ENCODE results near the gene TEX12.

Gene TEX12

GRCh38 chr11:112206071-112206470, 38.9 kb downstream of the TEX12 start (continued):
- TF ChIP-seq PATZ1 (CRISPR knock-in tag; IDR thresholded peaks at IDR 0.05; ENCODE audit: borderline replicate concordance) (no peak), BACH2 (CRISPR knock-in tag; IDR thresholded peaks at IDR 0.05; ENCODE audit: borderline replicate concordance) (no peak)

DNA sequence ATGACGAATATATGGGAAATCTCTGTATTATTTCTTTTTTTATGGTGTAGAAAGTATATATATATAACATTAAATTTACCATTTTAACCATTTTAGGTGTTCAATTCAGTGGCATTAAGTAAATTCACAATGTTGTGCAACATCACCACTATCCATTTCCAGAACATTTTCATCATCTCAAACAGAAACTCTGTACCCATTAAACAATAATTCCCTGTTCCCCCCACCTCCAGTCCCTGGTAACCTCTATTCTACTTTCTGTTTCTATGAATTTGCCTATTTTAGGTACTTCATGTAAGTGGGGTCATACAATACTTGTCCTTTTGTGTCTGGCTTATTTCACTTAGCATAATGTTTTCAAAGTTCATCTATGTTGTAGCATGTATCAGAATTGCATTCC, 43.7 kb downstream of the TEX12 start:
- no peak for ATAC-seq
- TF ChIP-seq, protein P1, sequence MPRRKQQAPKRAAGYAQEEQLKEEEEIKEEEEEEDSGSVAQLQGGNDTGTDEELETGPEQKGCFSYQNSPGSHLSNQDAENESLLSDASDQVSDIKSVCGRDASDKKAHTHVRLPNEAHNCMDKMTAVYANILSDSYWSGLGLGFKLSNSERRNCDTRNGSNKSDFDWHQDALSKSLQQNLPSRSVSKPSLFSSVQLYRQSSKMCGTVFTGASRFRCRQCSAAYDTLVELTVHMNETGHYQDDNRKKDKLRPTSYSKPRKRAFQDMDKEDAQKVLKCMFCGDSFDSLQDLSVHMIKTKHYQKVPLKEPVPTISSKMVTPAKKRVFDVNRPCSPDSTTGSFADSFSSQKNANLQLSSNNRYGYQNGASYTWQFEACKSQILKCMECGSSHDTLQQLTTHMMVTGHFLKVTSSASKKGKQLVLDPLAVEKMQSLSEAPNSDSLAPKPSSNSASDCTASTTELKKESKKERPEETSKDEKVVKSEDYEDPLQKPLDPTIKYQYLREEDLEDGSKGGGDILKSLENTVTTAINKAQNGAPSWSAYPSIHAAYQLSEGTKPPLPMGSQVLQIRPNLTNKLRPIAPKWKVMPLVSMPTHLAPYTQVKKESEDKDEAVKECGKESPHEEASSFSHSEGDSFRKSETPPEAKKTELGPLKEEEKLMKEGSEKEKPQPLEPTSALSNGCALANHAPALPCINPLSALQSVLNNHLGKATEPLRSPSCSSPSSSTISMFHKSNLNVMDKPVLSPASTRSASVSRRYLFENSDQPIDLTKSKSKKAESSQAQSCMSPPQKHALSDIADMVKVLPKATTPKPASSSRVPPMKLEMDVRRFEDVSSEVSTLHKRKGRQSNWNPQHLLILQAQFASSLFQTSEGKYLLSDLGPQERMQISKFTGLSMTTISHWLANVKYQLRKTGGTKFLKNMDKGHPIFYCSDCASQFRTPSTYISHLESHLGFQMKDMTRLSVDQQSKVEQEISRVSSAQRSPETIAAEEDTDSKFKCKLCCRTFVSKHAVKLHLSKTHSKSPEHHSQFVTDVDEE (CRISPR knock-in tag; IDR thresholded peaks at IDR 0.05), result no peak
- TF ChIP-seq ZC3H10 (CRISPR knock-in tag; IDR thresholded peaks at IDR 0.05) (no peak), GLIS3 (CRISPR knock-in tag; IDR thresholded peaks at IDR 0.05) (no peak), RARB (CRISPR knock-in tag; IDR thresholded peaks at IDR 0.05) (no peak), BACH2 (CRISPR knock-in tag; IDR thresholded peaks at IDR 0.05; ENCODE audit: borderline replicate concordance) (no peak), ZFP3 (CRISPR knock-in tag; IDR thresholded peaks at IDR 0.05) (no peak), ZFP30 (CRISPR knock-in tag; IDR thresholded peaks at IDR 0.05) (no peak), PPARA (CRISPR knock-in tag; IDR thresholded peaks at IDR 0.05; ENCODE audit: borderline replicate concordance) (no peak), ESRRG (CRISPR knock-in tag; IDR thresholded peaks at IDR 0.05) (no peak), ZNF8 (CRISPR knock-in tag; IDR thresholded peaks at IDR 0.05) (no peak)

DNA sequence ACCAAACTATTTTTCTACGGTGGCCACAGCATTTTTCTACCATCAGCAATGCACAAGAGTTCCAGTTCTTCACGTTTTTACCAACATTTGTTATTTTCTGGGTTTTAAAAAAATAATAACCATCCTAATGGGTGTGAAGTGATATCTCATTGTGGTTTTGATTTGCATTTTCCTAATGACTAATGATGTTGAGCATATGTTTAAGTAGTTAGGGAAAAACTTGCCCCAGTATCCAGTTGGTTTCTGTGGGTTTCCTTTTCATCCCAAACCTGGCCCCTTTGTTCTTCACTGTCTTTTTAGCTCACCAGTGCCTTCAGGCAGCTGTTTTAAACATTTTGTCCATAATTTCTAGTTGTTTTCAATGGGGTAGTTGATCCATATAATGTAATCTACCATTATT, 44.4 kb downstream of the TEX12 start:
- TF ChIP-seq ZNF70 (CRISPR knock-in tag; IDR thresholded peaks at IDR 0.05), result no peak
- no peak for TF ChIP-seq SNAI2 (CRISPR knock-in tag; IDR thresholded peaks at IDR 0.05)
- TF ChIP-seq ZFP3 (CRISPR knock-in tag; IDR thresholded peaks at IDR 0.05), result no peak
- TF ChIP-seq OSR1 (CRISPR knock-in tag; IDR thresholded peaks at IDR 0.05), result no peak
- TF ChIP-seq ESRRG (CRISPR knock-in tag; IDR thresholded peaks at IDR 0.05), result no peak
- no peak for TF ChIP-seq RARB (CRISPR knock-in tag; IDR thresholded peaks at IDR 0.05)
- ATAC-seq, result no peak

GRCh38 chr11:112212290-112212689, 45.1 kb downstream of the TEX12 start:
- ATAC-seq, result no peak
- TF ChIP-seq OSR1 (CRISPR knock-in tag; IDR thresholded peaks at IDR 0.05) (no peak), BACH2 (CRISPR knock-in tag; IDR thresholded peaks at IDR 0.05; ENCODE audit: borderline replicate concordance) (no peak), ZNF565 (CRISPR knock-in tag; conservative IDR thresholded peaks at IDR 0.05; ENCODE audit: low read depth) (no peak), ESRRG (CRISPR knock-in tag; IDR thresholded peaks at IDR 0.05) (no peak), TCF4 (CRISPR knock-in tag; IDR thresholded peaks at IDR 0.05; ENCODE audit: borderline replicate concordance) (no peak), RARB (CRISPR knock-in tag; IDR thresholded peaks at IDR 0.05) (no peak), TOX (CRISPR knock-in tag; IDR thresholded peaks at IDR 0.05; ENCODE audit: borderline replicate concordance) (no peak), ZFP3 (CRISPR knock-in tag; IDR thresholded peaks at IDR 0.05) (no peak), ZNF8 (CRISPR knock-in tag; IDR thresholded peaks at IDR 0.05) (no peak)
- TF ChIP-seq, protein P1 (CRISPR knock-in tag; IDR thresholded peaks at IDR 0.05), result no peak
- TF ChIP-seq, protein P2, sequence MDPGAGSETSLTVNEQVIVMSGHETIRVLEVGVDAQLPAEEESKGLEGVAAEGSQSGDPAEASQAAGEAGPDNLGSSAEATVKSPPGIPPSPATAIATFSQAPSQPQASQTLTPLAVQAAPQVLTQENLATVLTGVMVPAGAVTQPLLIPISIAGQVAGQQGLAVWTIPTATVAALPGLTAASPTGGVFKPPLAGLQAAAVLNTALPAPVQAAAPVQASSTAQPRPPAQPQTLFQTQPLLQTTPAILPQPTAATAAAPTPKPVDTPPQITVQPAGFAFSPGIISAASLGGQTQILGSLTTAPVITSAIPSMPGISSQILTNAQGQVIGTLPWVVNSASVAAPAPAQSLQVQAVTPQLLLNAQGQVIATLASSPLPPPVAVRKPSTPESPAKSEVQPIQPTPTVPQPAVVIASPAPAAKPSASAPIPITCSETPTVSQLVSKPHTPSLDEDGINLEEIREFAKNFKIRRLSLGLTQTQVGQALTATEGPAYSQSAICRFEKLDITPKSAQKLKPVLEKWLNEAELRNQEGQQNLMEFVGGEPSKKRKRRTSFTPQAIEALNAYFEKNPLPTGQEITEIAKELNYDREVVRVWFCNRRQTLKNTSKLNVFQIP (CRISPR knock-in tag; IDR thresholded peaks at IDR 0.05; ENCODE audit: borderline replicate concordance, low read depth), result no peak
- TF ChIP-seq, protein P3, sequence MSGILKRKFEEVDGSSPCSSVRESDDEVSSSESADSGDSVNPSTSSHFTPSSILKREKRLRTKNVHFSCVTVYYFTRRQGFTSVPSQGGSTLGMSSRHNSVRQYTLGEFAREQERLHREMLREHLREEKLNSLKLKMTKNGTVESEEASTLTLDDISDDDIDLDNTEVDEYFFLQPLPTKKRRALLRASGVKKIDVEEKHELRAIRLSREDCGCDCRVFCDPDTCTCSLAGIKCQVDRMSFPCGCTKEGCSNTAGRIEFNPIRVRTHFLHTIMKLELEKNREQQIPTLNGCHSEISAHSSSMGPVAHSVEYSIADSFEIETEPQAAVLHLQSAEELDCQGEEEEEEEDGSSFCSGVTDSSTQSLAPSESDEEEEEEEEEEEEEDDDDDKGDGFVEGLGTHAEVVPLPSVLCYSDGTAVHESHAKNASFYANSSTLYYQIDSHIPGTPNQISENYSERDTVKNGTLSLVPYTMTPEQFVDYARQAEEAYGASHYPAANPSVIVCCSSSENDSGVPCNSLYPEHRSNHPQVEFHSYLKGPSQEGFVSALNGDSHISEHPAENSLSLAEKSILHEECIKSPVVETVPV (CRISPR knock-in tag; IDR thresholded peaks at IDR 0.05), result no peak
